Esophagus (tissue), 2 donors: Measurements from ENCODE around the gene PROK1. TPM values are rescaled to one million over a fixed set of nuclear protein-coding genes. Genes with fewer than 3 reads are reported as not detected.
"Not testable (repeated sequence)": the region's sequence is repeated elsewhere in the genome, so short reads cannot be mapped to it uniquely, and the experiment has no call there.

ENCODE experiments used
- H3K27ac ChIP-seq, 2 donors: one replicate each; pipeline ENCODE4 v1.5.1; 2013; ENCODE audit warnings: low read depth in 2 of 2, mild to moderate bottlenecking in 2 of 2, inconsistent platforms in 1 of 2, low read length in 1 of 2, moderate library complexity in 1 of 2
- H3K27me3 ChIP-seq, 2 donors: one replicate each; pipeline ENCODE4 v1.6.1; 2013; ENCODE audit warnings: low read length in 2 of 2, control low read depth in 1 of 2, mild to moderate bottlenecking in 1 of 2; ENCODE audit not compliant: insufficient read depth in 2 of 2, control insufficient read depth in 1 of 2
- H3K36me3 ChIP-seq, 2 donors: one replicate each; pipeline ENCODE4 v1.6.1; 2013; ENCODE audit warnings: low read length in 1 of 2; ENCODE audit not compliant: control insufficient read depth in 2 of 2, insufficient read depth in 2 of 2
- H3K4me1 ChIP-seq, 2 donors: one replicate each; pipeline ENCODE4 v1.6.1; 2013; ENCODE audit warnings: low read length in 1 of 2; ENCODE audit not compliant: control insufficient read depth in 2 of 2, insufficient read depth in 2 of 2
- H3K4me3 ChIP-seq, 2 donors: one replicate each; pipeline ENCODE4 v1.5.1; 2013; ENCODE audit warnings: low read length in 2 of 2, mild to moderate bottlenecking in 2 of 2, low read depth in 1 of 2, moderate library complexity in 1 of 2
- H3K9me3 ChIP-seq, 2 donors: one replicate each; pipeline ENCODE4 v1.6.1; 2013; ENCODE audit warnings: mild to moderate bottlenecking in 2 of 2, low read depth in 1 of 2, low read length in 1 of 2, moderate library complexity in 1 of 2; ENCODE audit not compliant: control insufficient read depth in 2 of 2, insufficient read depth in 1 of 2
- WGBS, 2 donors: extraction: QIAGEN DNeasy Blood & Tissue Kit; methylation state at CpG; one replicate each; pipeline ENCODE4 v1.1.7; 2013; 5-methylcytosine and 5-hydroxymethylcytosine counted together
- polyA plus RNA-seq, 2 donors: library from polyadenylated mRNA; stranded (reverse); fragments of 200-250 nt; gene quantifications; one replicate each; pipeline ENCODE4 v1.2.3, GENCODE V29; 2013
- donor health status: healthy with polysubstance abuse.
- donor health status: Bipolar disorder and iron deficiency.

Gene PROK1
- polyA plus RNA-seq, 2 donors = 0.10 to 0.53 TPM

- no peaks in the 10 kb centered on the region for H3K9me3 ChIP-seq
- H3K4me3 ChIP-seq = no peak overlapping the region
- H3K4me1 ChIP-seq = no peaks in the 10 kb centered on the region
- no peak overlapping the region for H3K27ac ChIP-seq
- H3K27me3 ChIP-seq = no peaks in the 10 kb centered on the region
- WGBS, 2 donors = 84 to 95% methylated on average over 4 of the region's 4 CpGs
- no peaks in the 10 kb centered on the region for H3K36me3 ChIP-seq
Observed at GRCh38 chr1:110430901-110431300, 20.0 kb upstream of the PROK1 start.

GRCh38 chr1:110433213-110433612 is 17.7 kb upstream of the PROK1 start:
- Histone ChIP-seq H3K4me3 (no peak overlapping the region), H3K9me3 (no peaks in the 10 kb centered on the region), H3K27me3 (no peaks in the 10 kb centered on the region), H3K36me3 (no peaks in the 10 kb centered on the region), H3K27ac (no peak overlapping the region), H3K4me1 (no peaks in the 10 kb centered on the region)
- 78 to 79% methylated on average over 2 of the region's 2 CpGs for WGBS, 2 donors

GRCh38 chr1:110433803-110434202 is 17.1 kb upstream of the PROK1 start:
- 40% methylated on average over 3 of the region's 3 CpGs for WGBS, 2 donors
- no peaks in the 10 kb centered on the region for H3K4me1 ChIP-seq
- H3K36me3 ChIP-seq = no peaks in the 10 kb centered on the region
- H3K27me3 ChIP-seq = no peaks in the 10 kb centered on the region
- H3K4me3 ChIP-seq = no peak overlapping the region
- no peak overlapping the region for H3K27ac ChIP-seq
- no peaks in the 10 kb centered on the region for H3K9me3 ChIP-seq

GRCh38 chr1:110434946-110435345 is 16.0 kb upstream of the PROK1 start:
- no peak overlapping the region for H3K4me3 ChIP-seq
- no peaks in the 10 kb centered on the region for H3K27me3 ChIP-seq
- H3K4me1 ChIP-seq = no peaks in the 10 kb centered on the region
- H3K36me3 ChIP-seq = no peaks in the 10 kb centered on the region
- no peaks in the 10 kb centered on the region for H3K9me3 ChIP-seq
- WGBS, 2 donors = 63 to 82% methylated on average over 3 of the region's 3 CpGs
- H3K27ac ChIP-seq = no peak overlapping the region

GRCh38 chr1:110436635-110437034 is 14.3 kb upstream of the PROK1 start:
- Histone ChIP-seq H3K9me3 (no peaks in the 10 kb centered on the region), H3K27me3 (no peaks in the 10 kb centered on the region), H3K4me3 (no peak overlapping the region), H3K36me3 (no peaks in the 10 kb centered on the region), H3K27ac (no peak overlapping the region), H3K4me1 (no peaks in the 10 kb centered on the region)
- 73 to 78% methylated on average over 7 of the region's 7 CpGs for WGBS, 2 donors

- not testable (repeated sequence) for H3K4me1 ChIP-seq, H3K36me3 ChIP-seq, H3K9me3 ChIP-seq, H3K27ac ChIP-seq, H3K27me3 ChIP-seq, H3K4me3 ChIP-seq
- WGBS, 2 donors = 83 to 84% methylated on average over 9 of the region's 9 CpGs
Observed at GRCh38 chr1:110437645-110438299, 13.2 kb upstream of the PROK1 start.

- no peaks in the 10 kb centered on the region for H3K36me3 ChIP-seq
- H3K27me3 ChIP-seq = no peaks in the 10 kb centered on the region
- no peaks in the 10 kb centered on the region for H3K4me1 ChIP-seq
- 74 to 86% methylated on average over 4 of the region's 4 CpGs for WGBS, 2 donors
- H3K9me3 ChIP-seq = no peaks in the 10 kb centered on the region
- no peak overlapping the region for H3K4me3 ChIP-seq
- H3K27ac ChIP-seq = no peak overlapping the region
Observed at GRCh38 chr1:110438893-110439292, 12.1 kb upstream of the PROK1 start.

- H3K9me3 ChIP-seq, H3K36me3 ChIP-seq, H3K4me3 ChIP-seq, H3K27me3 ChIP-seq, H3K4me1 ChIP-seq, H3K27ac ChIP-seq: not testable (repeated sequence)
- WGBS, 2 donors = 85 to 89% methylated on average over 3 of the region's 3 CpGs
Observed at GRCh38 chr1:110439873-110440272, 11.1 kb upstream of the PROK1 start.

- no peak overlapping the region for H3K27ac ChIP-seq
- no peaks in the 10 kb centered on the region for H3K4me1 ChIP-seq
- H3K4me3 ChIP-seq = no peak overlapping the region
Observed at GRCh38 chr1:110440877-110441276, 10.1 kb upstream of the PROK1 start.

GRCh38 chr1:110441888-110442287 is 9.1 kb upstream of the PROK1 start:
- H3K27ac ChIP-seq = no peak overlapping the region
- no peak overlapping the region for H3K4me3 ChIP-seq
- H3K27me3 ChIP-seq = no peaks in the 10 kb centered on the region
- H3K9me3 ChIP-seq = no peaks in the 10 kb centered on the region
- no peaks in the 10 kb centered on the region for H3K4me1 ChIP-seq
- H3K36me3 ChIP-seq = no peaks in the 10 kb centered on the region

More at GRCh38 chr1:110440877-110441276, 10.1 kb upstream of the PROK1 start:
- Histone ChIP-seq H3K36me3 (no peaks in the 10 kb centered on the region), H3K9me3 (no peaks in the 10 kb centered on the region), H3K27me3 (no peaks in the 10 kb centered on the region)
- WGBS, 2 donors = 46 to 51% methylated on average over 3 of the region's 3 CpGs
